Endothelial cell of umbilical vein (primary cell): Measurements from ENCODE around the gene DNAH1. TPM values are rescaled to one million over a fixed set of nuclear protein-coding genes. Genes with fewer than 3 reads are reported as not detected.

ENCODE experiments used
- BruUV-seq: library from RNA; stranded (reverse); fragments of 400-500 nt; replicated peaks from 2 replicates; lab custom pipeline; 2021; lab: Mats Ljungman, UMichigan
- CTCF ChIA-PET: fragments of 300-600, 350-600 bp; sonication (Branson Sonifier 250); formaldehyde crosslinking; loops from one replicate; lab custom pipeline; 2021; ENCODE audit warnings: antibody characterized with exemption, inconsistent platforms; lab: Charles Lee
- POLR2A ChIA-PET: fragments of 300-600, 350-600 bp; sonication (Branson Sonifier 250); formaldehyde crosslinking; loops from one replicate; lab custom pipeline; 2021; ENCODE audit warnings: antibody characterized with exemption, inconsistent platforms; lab: Charles Lee
- DNase-seq: peaks from one replicate; pipeline ENCODE4 v3.0.0-alpha.2; 2011; ENCODE audit warnings: low read depth, low spot score
- FAIRE-seq: peaks from 2 replicates; lab custom pipeline; 2011; peaks lifted over from hg19 to GRCh38; lab: Jason Lieb, UNC
- H2AFZ ChIP-seq: 2 replicates; pipeline ENCODE4 v1.6.0; 2012; ENCODE audit warnings: low read depth, low read length, control low read depth, inconsistent platforms
- H3K27ac ChIP-seq: 2 replicates; pipeline ENCODE4 v1.5.1; 2011; ENCODE audit warnings: low read depth, mild to moderate bottlenecking, control low read depth, low read length, moderate library complexity; ENCODE audit not compliant: insufficient read depth
- H3K27me3 ChIP-seq, 2 experiments: 2 replicates each; pipeline versions ENCODE4 v1.6.0 to v1.6.1; 2011; ENCODE audit warnings: low read length in 2 of 2, mixed read lengths in 1 of 2; ENCODE audit not compliant: control insufficient read depth in 2 of 2, insufficient read depth in 2 of 2
- H3K36me3 ChIP-seq, 2 experiments: 2 replicates in 1 of 2; 3 replicates in 1 of 2; pipeline ENCODE4 v1.5.1; 2011; ENCODE audit warnings: low read length in 2 of 2, mild to moderate bottlenecking in 1 of 2, moderate library complexity in 1 of 2; ENCODE audit not compliant: control insufficient read depth in 2 of 2, insufficient read depth in 2 of 2; ENCODE audit errors: extremely low read depth in 1 of 2
- H3K4me1 ChIP-seq: 3 replicates; pipeline ENCODE4 v1.5.1; 2011; ENCODE audit warnings: mild to moderate bottlenecking, low read length; ENCODE audit not compliant: control insufficient read depth, insufficient read depth; ENCODE audit errors: extremely low read depth
- H3K4me2 ChIP-seq: 2 replicates; pipeline ENCODE4 v1.6.1; 2011; ENCODE audit warnings: low read length, control low read depth, mixed read lengths; ENCODE audit not compliant: insufficient read depth
- H3K4me3 ChIP-seq, 3 experiments: fragments of 200-600 bp in 1 of 3; sonication (generic), shearing (Covaris generic) in 1 of 3; replicated peaks in 1 of 3; 2 replicates each; pipeline ENCODE4 v1.5.1; 2011 to 2016; ENCODE audit warnings: control low read depth in 3 of 3, low read length in 3 of 3, mild to moderate bottlenecking in 2 of 3, inconsistent platforms in 1 of 3, low read depth in 1 of 3, moderate library complexity in 1 of 3; ENCODE audit not compliant: insufficient read depth in 1 of 3
- H3K79me2 ChIP-seq: 2 replicates; pipeline ENCODE4 v1.6.0; 2012; ENCODE audit warnings: low read length, inconsistent platforms; ENCODE audit not compliant: control insufficient read depth, insufficient read depth
- H3K9ac ChIP-seq: replicated peaks from 2 replicates; pipeline ENCODE3; 2011; ENCODE audit warnings: low read length, control low read depth; ENCODE audit not compliant: insufficient read depth; ENCODE audit errors: extremely low read depth
- H3K9me1 ChIP-seq: replicated peaks from 3 replicates; pipeline ENCODE4 v1.6.0; 2011; ENCODE audit warnings: mild to moderate bottlenecking, low read length; ENCODE audit not compliant: control insufficient read depth, insufficient read depth; ENCODE audit errors: extremely low read depth
- H3K9me3 ChIP-seq: replicated peaks from 2 replicates; pipeline ENCODE4 v1.5.1; 2012; ENCODE audit warnings: low read length, inconsistent platforms; ENCODE audit not compliant: control insufficient read depth, insufficient read depth
- H4K20me1 ChIP-seq: replicated peaks from 2 replicates; pipeline ENCODE3; 2011; ENCODE audit warnings: mild to moderate bottlenecking, low read length; ENCODE audit not compliant: control insufficient read depth, insufficient read depth; ENCODE audit errors: extremely low read depth
- CTCF ChIP-seq, 2 donors: IDR thresholded peaks; 1 replicate in 1 of 2; 2 replicates in 1 of 2; pipeline ENCODE4 v1.5.1; 2011; ENCODE audit warnings: low read length in 2 of 2, mild to moderate bottlenecking in 2 of 2, moderate library complexity in 2 of 2, control low read depth in 1 of 2, inconsistent platforms in 1 of 2, low read depth in 1 of 2; ENCODE audit not compliant: insufficient read depth in 1 of 2; ENCODE audit errors: extremely low read depth in 1 of 2
- EZH2 ChIP-seq: IDR thresholded peaks from 2 replicates; pipeline ENCODE4 v1.6.1; 2012; ENCODE audit warnings: borderline replicate concordance, low read depth, mild to moderate bottlenecking, moderate library complexity, low read length, inconsistent platforms; ENCODE audit not compliant: severe bottlenecking
- FOS ChIP-seq: IDR thresholded peaks from 2 replicates; pipeline ENCODE4 v1.6.1; 2011; ENCODE audit warnings: mild to moderate bottlenecking, low read length, moderate library complexity, borderline replicate concordance; ENCODE audit not compliant: insufficient read depth
- GATA2 ChIP-seq: IDR thresholded peaks from 2 replicates; pipeline ENCODE4 v1.7.0; 2011; ENCODE audit warnings: low read depth, mild to moderate bottlenecking, moderate library complexity, mixed read lengths, low read length; ENCODE audit not compliant: insufficient read length, insufficient read depth
- JUN ChIP-seq: IDR thresholded peaks from 2 replicates; pipeline ENCODE4 v1.6.1; 2011; ENCODE audit warnings: borderline replicate concordance, low read depth; ENCODE audit not compliant: insufficient read length, insufficient read depth
- MAX ChIP-seq: IDR thresholded peaks from 2 replicates; pipeline ENCODE4 v1.6.1; 2011; ENCODE audit not compliant: insufficient read depth, insufficient read length
- MYC ChIP-seq: IDR thresholded peaks from one replicate; pipeline ENCODE4 v1.6.1; 2011; ENCODE audit warnings: mild to moderate bottlenecking, low read depth, low read length
- POLR2A ChIP-seq: IDR thresholded peaks from 2 replicates; pipeline ENCODE4 v1.6.1; 2012; ENCODE audit warnings: low read depth, mild to moderate bottlenecking, control low read depth, low read length
- POLR2AphosphoS5 ChIP-seq: IDR thresholded peaks from 2 replicates; pipeline ENCODE4 v1.6.1; 2012; ENCODE audit warnings: low read depth, mild to moderate bottlenecking, control low read depth, low read length, moderate library complexity; ENCODE audit not compliant: insufficient read depth
- dilution Hi-C: fragments of 300-500 bp; cut with MboI; formaldehyde crosslinking; loops from one replicate; pipeline ENCODE4 v1.15.0; 2019; ENCODE audit warnings: low sequenced_read_pairs; ENCODE audit not compliant: extremely low pct_ligation_motif_present
- intact Hi-C: fragments of 100-400 bp; cut with micrococcal nuclease; formaldehyde crosslinking; loops from one replicate; pipeline ENCODE4 v1.10.0; 2022
- polyA plus RNA-seq, 4 experiments: library from polyadenylated mRNA; depleted of rRNA in 3 of 4; stranded (reverse) in 3 of 4; unstranded in 1 of 4; fragments of >200 nt; gene quantifications; 2 replicates each; pipeline versions ENCODE4 v1.2.1 to v1.2.3, GENCODE V29; 2011 to 2012; ENCODE audit warnings: missing spikeins in 1 of 4
- total RNA-seq: library from RNA; stranded (reverse); gene quantifications from 2 replicates; pipeline ENCODE4 v1.2.3, GENCODE V29; 2021

DNAH1 gene
- total and polyA plus RNA-seq, 2 donors (not counting 3 experiments of a cell fraction or from before 2014, with no cell fraction given) = 5.8 to 6.0 TPM

- BruUV-seq = no TSS peak
- no peaks in the 10 kb centered on the region for H3K36me3 ChIP-seq
- no peaks in the 10 kb centered on the region for H3K27me3 ChIP-seq
- TF ChIP-seq POLR2AphosphoS5 (no peak), JUN (no peak), GATA2 (no peak)
- no peaks in the 10 kb centered on the region for H3K79me2 ChIP-seq
- ChIA-PET CTCF (interaction anchor here (1.5 kb wide), 1 partner anchor 32 kb away, joined by 4 read pairs; no protein-coding TSS in a partner anchor), POLR2A (no interaction called here)
- no peak overlapping the region for H3K27ac ChIP-seq
- H3K9ac ChIP-seq = no peak overlapping the region
- H2AFZ ChIP-seq = no peak overlapping the region
- no peaks in the 10 kb centered on the region for H3K9me1 ChIP-seq
- no peak for DNase-seq
- no peak overlapping the region for H3K4me2 ChIP-seq
- H3K4me1 ChIP-seq = no peaks in the 10 kb centered on the region
- no peak for FAIRE-seq
- no peak overlapping the region for H3K4me3 ChIP-seq
- intact Hi-C loops (no loop called here), dilution Hi-C loops (no loop called here)
- no peaks in the 10 kb centered on the region for H3K9me3 ChIP-seq
- H4K20me1 ChIP-seq = no peaks in the 10 kb centered on the region
Observed at GRCh38 chr3:52353291-52353855, 37.3 kb downstream of the DNAH1 start.

- H3K27me3 ChIP-seq = no peaks in the 10 kb centered on the region
- H3K27ac ChIP-seq = no peak overlapping the region
- H3K4me2 ChIP-seq = no peak overlapping the region
- no peaks in the 10 kb centered on the region for H3K4me1 ChIP-seq
- dilution Hi-C loops = no loop called here
- no peaks in the 10 kb centered on the region for H3K36me3 ChIP-seq
- FAIRE-seq (no peak), DNase-seq (no peak)
- intact Hi-C loops = no loop called here
- TF ChIP-seq MAX = no peak
- TF ChIP-seq CTCF (IDR thresholded peaks at IDR 0.05; ENCODE audit: extremely low read depth in 1 of 2, insufficient read depth in 1 of 2, low read depth in 1 of 2, low read length in 2 of 2) = no peak
- no peak for TF ChIP-seq POLR2AphosphoS5
- TF ChIP-seq POLR2A = no peak
- no peak for TF ChIP-seq FOS
- no peak for TF ChIP-seq EZH2
- TF ChIP-seq GATA2 = no peak
- no peak for TF ChIP-seq JUN
- no peak for TF ChIP-seq MYC
- ChIA-PET POLR2A (no interaction called here), CTCF (interaction anchor here (1.1 kb wide), 1 partner anchor 122 kb away, joined by 3 read pairs; no protein-coding TSS in a partner anchor)
- no peaks in the 10 kb centered on the region for H3K9me3 ChIP-seq
- H2AFZ ChIP-seq = no peak overlapping the region
- no peaks in the 10 kb centered on the region for H4K20me1 ChIP-seq
- H3K79me2 ChIP-seq = no peaks in the 10 kb centered on the region
- BruUV-seq = no TSS peak
- H3K9ac ChIP-seq = no peak overlapping the region
- no peaks in the 10 kb centered on the region for H3K9me1 ChIP-seq
- no peak overlapping the region for H3K4me3 ChIP-seq
Observed at GRCh38 chr3:52354676-52355075, 38.6 kb downstream of the DNAH1 start.
